ENCODE measurements around the gene MMD. TPM values are rescaled to one million over a fixed set of nuclear protein-coding genes. Genes with fewer than 3 reads are reported as not detected.

MMD gene
- total and polyA plus RNA-seq, 9 of the 15 experiments (the other 6 are each of a cell fraction or from before 2014, with no cell fraction given): 3.1 to 18.9 (median 10.7) TPM

- TF ChIP-seq ZNF318 (IDR thresholded peaks at IDR 0.05; ENCODE audit: borderline replicate concordance in 1 of 2, low read depth in 1 of 2) (no peak), SPI1 (IDR thresholded peaks at IDR 0.05; ENCODE audit: borderline replicate concordance, low read depth, low read length) (no peak), ETS1 (conservative IDR thresholded peaks at IDR 0.05; ENCODE audit: control insufficient read depth, low read depth, low read length) (no peak), ZNF165 (CRISPR knock-in tag; IDR thresholded peaks at IDR 0.05; ENCODE audit: borderline replicate concordance) (no peak)
- TF ChIP-seq, protein P1, sequence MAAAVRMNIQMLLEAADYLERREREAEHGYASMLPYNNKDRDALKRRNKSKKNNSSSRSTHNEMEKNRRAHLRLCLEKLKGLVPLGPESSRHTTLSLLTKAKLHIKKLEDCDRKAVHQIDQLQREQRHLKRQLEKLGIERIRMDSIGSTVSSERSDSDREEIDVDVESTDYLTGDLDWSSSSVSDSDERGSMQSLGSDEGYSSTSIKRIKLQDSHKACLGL (CRISPR knock-in tag; IDR thresholded peaks at IDR 0.05; ENCODE audit: borderline replicate concordance, poor library complexity, severe bottlenecking): no peak
- TF ChIP-seq, protein P2, sequence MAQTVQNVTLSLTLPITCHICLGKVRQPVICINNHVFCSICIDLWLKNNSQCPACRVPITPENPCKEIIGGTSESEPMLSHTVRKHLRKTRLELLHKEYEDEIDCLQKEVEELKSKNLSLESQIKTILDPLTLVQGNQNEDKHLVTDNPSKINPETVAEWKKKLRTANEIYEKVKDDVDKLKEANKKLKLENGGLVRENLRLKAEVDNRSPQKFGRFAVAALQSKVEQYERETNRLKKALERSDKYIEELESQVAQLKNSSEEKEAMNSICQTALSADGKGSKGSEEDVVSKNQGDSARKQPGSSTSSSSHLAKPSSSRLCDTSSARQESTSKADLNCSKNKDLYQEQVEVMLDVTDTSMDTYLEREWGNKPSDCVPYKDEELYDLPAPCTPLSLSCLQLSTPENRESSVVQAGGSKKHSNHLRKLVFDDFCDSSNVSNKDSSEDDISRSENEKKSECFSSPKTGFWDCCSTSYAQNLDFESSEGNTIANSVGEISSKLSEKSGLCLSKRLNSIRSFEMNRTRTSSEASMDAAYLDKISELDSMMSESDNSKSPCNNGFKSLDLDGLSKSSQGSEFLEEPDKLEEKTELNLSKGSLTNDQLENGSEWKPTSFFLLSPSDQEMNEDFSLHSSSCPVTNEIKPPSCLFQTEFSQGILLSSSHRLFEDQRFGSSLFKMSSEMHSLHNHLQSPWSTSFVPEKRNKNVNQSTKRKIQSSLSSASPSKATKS (CRISPR knock-in tag; IDR thresholded peaks at IDR 0.05): no peak
These were observed 12.2 kb upstream of the MMD start (continued) for GRCh38 chr17:55433629-55434422.

Measured in K562 (cell line).